GM12865 (cell line): Measurements from ENCODE around the gene SYP.

Source experiments
- DNase-seq: peaks from one replicate; pipeline ENCODE4 v3.0.0; 2010; ENCODE audit warnings: low read depth
- H3K4me3 ChIP-seq: 2 replicates; pipeline ENCODE4 v1.5.1; 2011; ENCODE audit warnings: mild to moderate bottlenecking, low read depth, low read length, control low read depth
- TF ChIP-seq, protein P1 (sequence below): IDR thresholded peaks from 2 replicates; pipeline ENCODE4 v1.5.1; 2011; ENCODE audit warnings: low read length, control low read depth, low read depth, inconsistent platforms; ENCODE audit not compliant: insufficient read depth; ENCODE audit errors: missing control alignments

The SYP gene

GRCh38 chrX:49232525-49232924 is 32.5 kb upstream of the SYP start:
- H3K4me3 ChIP-seq, result no peak overlapping the region

GRCh38 chrX:49231333-49232000 is 31.5 kb upstream of the SYP start:
- TF ChIP-seq, protein P1, sequence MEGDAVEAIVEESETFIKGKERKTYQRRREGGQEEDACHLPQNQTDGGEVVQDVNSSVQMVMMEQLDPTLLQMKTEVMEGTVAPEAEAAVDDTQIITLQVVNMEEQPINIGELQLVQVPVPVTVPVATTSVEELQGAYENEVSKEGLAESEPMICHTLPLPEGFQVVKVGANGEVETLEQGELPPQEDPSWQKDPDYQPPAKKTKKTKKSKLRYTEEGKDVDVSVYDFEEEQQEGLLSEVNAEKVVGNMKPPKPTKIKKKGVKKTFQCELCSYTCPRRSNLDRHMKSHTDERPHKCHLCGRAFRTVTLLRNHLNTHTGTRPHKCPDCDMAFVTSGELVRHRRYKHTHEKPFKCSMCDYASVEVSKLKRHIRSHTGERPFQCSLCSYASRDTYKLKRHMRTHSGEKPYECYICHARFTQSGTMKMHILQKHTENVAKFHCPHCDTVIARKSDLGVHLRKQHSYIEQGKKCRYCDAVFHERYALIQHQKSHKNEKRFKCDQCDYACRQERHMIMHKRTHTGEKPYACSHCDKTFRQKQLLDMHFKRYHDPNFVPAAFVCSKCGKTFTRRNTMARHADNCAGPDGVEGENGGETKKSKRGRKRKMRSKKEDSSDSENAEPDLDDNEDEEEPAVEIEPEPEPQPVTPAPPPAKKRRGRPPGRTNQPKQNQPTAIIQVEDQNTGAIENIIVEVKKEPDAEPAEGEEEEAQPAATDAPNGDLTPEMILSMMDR, result no peak

More at GRCh38 chrX:49232525-49232924, 32.5 kb upstream of the SYP start:
- TF ChIP-seq, protein P1, result no peak
- DNase-seq, result no peak

DNA sequence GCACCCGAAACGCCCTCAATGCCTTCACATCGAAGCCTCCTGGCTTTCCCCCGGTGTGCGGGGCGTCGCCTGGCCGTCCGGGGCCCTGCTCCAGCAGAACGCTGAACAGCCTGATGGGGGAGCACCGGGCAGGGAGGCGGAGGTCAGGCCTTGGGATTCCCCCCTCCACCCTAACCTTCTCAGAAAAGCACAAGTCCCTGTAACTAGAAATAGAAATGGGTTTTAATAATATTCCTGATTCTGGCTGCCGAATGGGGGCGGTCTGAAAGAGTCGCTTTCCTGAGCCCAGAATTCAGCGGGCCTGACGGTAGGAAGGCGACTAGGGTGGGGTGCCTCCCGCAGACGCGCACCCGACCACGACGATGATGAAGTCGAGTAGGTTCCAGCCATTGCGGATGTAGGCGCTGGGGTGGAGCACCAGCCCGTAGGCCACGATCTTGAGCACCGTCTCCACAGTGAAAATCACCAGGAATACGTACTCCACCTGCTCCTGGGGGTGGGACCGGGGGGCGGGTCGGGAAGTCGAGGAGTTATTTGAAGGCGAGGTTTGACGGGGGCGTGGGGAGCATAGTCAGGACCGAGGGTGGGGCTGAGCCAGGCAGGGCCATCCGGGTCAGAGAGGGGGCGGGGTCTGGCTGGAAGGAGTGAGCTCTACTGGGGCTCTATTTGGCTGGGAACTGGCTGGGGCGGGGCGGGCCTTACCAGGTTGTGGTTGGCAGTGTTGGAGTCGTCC is 30.7 kb upstream of the SYP start:
- peak overlapping the region; percentile 64 for H3K4me3 ChIP-seq
- TF ChIP-seq, protein P1, result peak; percentile 26
- peak; percentile 72 for DNase-seq

More at GRCh38 chrX:49231333-49232000, 31.5 kb upstream of the SYP start:
- DNase-seq, result no peak
- peak overlapping the region; percentile 64; the same call in 1 of the 2 replicates for H3K4me3 ChIP-seq

GRCh38 chrX:49228185-49228584 is 28.2 kb upstream of the SYP start:
- TF ChIP-seq, protein P1, result no peak

GRCh38 chrX:49227726-49228125 is 27.7 kb upstream of the SYP start:
- TF ChIP-seq, protein P1, result no peak
- H3K4me3 ChIP-seq, result no peak overlapping the region
- no peak for DNase-seq

More at GRCh38 chrX:49228185-49228584, 28.2 kb upstream of the SYP start:
- DNase-seq, result no peak
- no peak overlapping the region for H3K4me3 ChIP-seq

GRCh38 chrX:49226946-49227345 is 27.0 kb upstream of the SYP start:
- TF ChIP-seq, protein P1, result no peak
- H3K4me3 ChIP-seq, result no peak overlapping the region
- DNase-seq, result no peak
